Inflammatory macrophage treated with lipopolysaccharide for 4 hours (primary cell): ENCODE measurements around the gene SP110.
"Not testable (repeated sequence)": the region's sequence is repeated elsewhere in the genome, so short reads cannot be mapped to it uniquely, and the experiment has no call there.

Experiments
- DNase-seq: peaks from one replicate; pipeline ENCODE4 v3.0.0-alpha.2; 2020

Gene SP110

DNA sequence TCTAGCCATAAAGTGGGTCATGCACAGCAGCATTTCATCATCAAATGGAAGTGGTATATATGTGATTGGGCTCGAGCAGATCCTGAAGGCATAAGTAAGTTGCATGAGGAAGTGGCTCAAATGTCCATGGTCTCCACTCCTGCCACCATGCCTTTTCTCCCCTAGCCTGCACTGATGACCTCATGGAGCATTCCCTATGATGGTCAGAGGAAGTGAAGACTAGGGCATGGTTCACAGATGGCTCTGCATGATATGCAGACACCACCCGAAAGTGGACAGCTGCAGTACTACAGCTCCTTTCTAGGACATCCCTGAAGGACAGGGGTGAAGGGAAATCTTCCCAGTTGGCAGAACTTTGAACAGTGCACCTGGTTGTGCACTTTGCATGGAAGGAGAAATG is 99.4 kb downstream of the SP110 start:
- DNase-seq = peak; percentile 46

DNA sequence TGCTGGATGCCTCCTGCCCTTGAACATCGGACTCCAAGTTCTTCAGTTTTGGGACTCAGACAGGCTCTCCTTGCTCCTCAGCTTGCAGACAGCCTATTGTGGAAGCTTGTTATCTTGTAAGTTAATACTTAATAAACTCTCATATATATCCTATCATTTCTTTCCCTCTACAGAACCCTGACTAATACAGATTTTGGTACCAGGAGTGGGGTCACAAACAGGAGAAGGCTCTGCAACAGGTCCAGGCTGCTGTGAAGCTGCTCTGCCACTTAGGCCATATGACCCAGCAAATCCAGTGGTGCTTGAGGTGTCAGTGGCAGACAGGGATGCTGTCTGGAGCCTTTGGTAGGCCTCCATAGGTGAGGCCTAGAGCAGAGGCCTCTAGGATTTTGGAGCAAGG is 100.0 kb downstream of the SP110 start:
- not testable (repeated sequence) for DNase-seq
